Osteoblast (primary cell): Measurements from ENCODE around the gene CSF1R. TPM values are rescaled to one million over a fixed set of nuclear protein-coding genes. Genes with fewer than 3 reads are reported as not detected.

Source experiments
- DNase-seq: peaks from one replicate; pipeline ENCODE4 v3.0.0; 2011; ENCODE audit warnings: low spot score, mixed read lengths; ENCODE audit not compliant: insufficient read length; ENCODE audit errors: missing footprints
- H2AFZ ChIP-seq: 2 replicates; pipeline ENCODE4 v1.6.0; 2011; ENCODE audit warnings: mild to moderate bottlenecking, low read length
- H3K27ac ChIP-seq: 2 replicates; pipeline ENCODE4 v1.5.1; 2011; ENCODE audit warnings: mild to moderate bottlenecking, low read depth, low read length, moderate library complexity
- H3K27me3 ChIP-seq: 2 replicates; pipeline ENCODE4 v1.6.0; 2012; ENCODE audit warnings: mild to moderate bottlenecking, control low read depth, inconsistent platforms, low read length, moderate library complexity; ENCODE audit not compliant: insufficient read depth
- H3K36me3 ChIP-seq: 2 replicates; pipeline ENCODE4 v1.5.1; 2011; ENCODE audit warnings: mild to moderate bottlenecking, low read length, control low read depth, moderate library complexity; ENCODE audit not compliant: insufficient read depth
- H3K4me1 ChIP-seq: 2 replicates; pipeline ENCODE4 v1.5.1; 2011; ENCODE audit warnings: mild to moderate bottlenecking, low read length, control low read depth, moderate library complexity; ENCODE audit not compliant: insufficient read depth
- H3K4me2 ChIP-seq: 2 replicates; pipeline ENCODE4 v1.6.0; 2011; ENCODE audit warnings: mild to moderate bottlenecking, low read length; ENCODE audit not compliant: insufficient read depth
- H3K4me3 ChIP-seq: fragments of 200-600 bp; sonication (generic); 3 replicates; pipeline ENCODE4 v1.5.1; 2012; ENCODE audit warnings: mild to moderate bottlenecking, low read length, inconsistent platforms; ENCODE audit not compliant: insufficient read depth
- H3K79me2 ChIP-seq: 2 replicates; pipeline ENCODE4 v1.6.0; 2012; ENCODE audit warnings: mild to moderate bottlenecking, low read length, control low read depth, inconsistent platforms; ENCODE audit not compliant: insufficient read depth
- H3K9me3 ChIP-seq: 2 replicates; pipeline ENCODE4 v1.5.1; 2011; ENCODE audit warnings: low read depth, low read length, control low read depth
- H4K20me1 ChIP-seq: 2 replicates; pipeline ENCODE4 v1.6.0; 2012; ENCODE audit warnings: mild to moderate bottlenecking, low read length, control low read depth; ENCODE audit not compliant: insufficient read depth
- CTCF ChIP-seq: IDR thresholded peaks from 2 replicates; pipeline ENCODE4 v1.5.1; 2011; ENCODE audit warnings: mild to moderate bottlenecking, low read depth, low read length, moderate library complexity; ENCODE audit errors: extremely low read depth
- total RNA-seq: library from RNA; depleted of rRNA; stranded (reverse); fragments of >200 nt; gene quantifications from 2 replicates; pipeline ENCODE4 v1.2.3, GENCODE V29; 2012

The CSF1R gene
- total RNA-seq, 1 donor = 0.36 TPM

- no peak for TF ChIP-seq CTCF
- no peak overlapping the region for H3K4me2 ChIP-seq
These were observed 3.5 kb downstream of the CSF1R start for GRCh38 chr5:150082889-150083288.

DNA sequence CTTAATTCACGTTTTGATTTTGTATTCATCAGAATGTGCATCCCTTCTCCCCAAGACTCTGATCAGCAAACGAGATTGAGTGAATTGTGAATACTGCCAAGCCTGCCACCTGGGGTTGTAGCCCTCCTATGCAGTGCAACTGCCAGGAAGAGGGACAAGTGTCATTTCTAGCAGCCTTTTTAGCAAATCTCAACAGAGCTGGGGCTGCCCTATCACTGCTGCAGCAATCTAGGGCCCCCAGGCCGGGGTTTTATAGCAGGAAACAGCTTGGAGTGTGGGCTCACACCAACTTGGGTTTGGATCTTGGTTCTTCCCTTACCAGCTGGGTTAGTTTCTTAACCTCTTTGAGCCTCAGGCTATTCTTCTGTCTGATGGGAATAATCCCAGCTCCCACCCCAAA is 4.0 kb downstream of the CSF1R start:
- H3K4me1 ChIP-seq = peaks cover 8% of the 10 kb centered on the region
- no peaks in the 10 kb centered on the region for H3K36me3 ChIP-seq
- H3K27ac ChIP-seq = no peak overlapping the region
- no peaks in the 10 kb centered on the region for H4K20me1 ChIP-seq
- H3K4me3 ChIP-seq = no peak overlapping the region
- H3K27me3 ChIP-seq = no peaks in the 10 kb centered on the region
- H3K4me2 ChIP-seq = no peak overlapping the region
- TF ChIP-seq CTCF = no peak
- no peaks in the 10 kb centered on the region for H3K9me3 ChIP-seq
- no peak overlapping the region for H2AFZ ChIP-seq
- DNase-seq = no peak
- no peaks in the 10 kb centered on the region for H3K79me2 ChIP-seq

More at GRCh38 chr5:150082889-150083288, 3.5 kb downstream of the CSF1R start:
- H2AFZ ChIP-seq = no peak overlapping the region
- peaks cover 8% of the 10 kb centered on the region for H3K4me1 ChIP-seq
- H3K79me2 ChIP-seq = no peaks in the 10 kb centered on the region
- no peaks in the 10 kb centered on the region for H4K20me1 ChIP-seq
- DNase-seq = no peak
- H3K27ac ChIP-seq = no peak overlapping the region
- H3K4me3 ChIP-seq = no peak overlapping the region
- no peaks in the 10 kb centered on the region for H3K36me3 ChIP-seq
- H3K9me3 ChIP-seq = no peaks in the 10 kb centered on the region
- no peaks in the 10 kb centered on the region for H3K27me3 ChIP-seq

DNA sequence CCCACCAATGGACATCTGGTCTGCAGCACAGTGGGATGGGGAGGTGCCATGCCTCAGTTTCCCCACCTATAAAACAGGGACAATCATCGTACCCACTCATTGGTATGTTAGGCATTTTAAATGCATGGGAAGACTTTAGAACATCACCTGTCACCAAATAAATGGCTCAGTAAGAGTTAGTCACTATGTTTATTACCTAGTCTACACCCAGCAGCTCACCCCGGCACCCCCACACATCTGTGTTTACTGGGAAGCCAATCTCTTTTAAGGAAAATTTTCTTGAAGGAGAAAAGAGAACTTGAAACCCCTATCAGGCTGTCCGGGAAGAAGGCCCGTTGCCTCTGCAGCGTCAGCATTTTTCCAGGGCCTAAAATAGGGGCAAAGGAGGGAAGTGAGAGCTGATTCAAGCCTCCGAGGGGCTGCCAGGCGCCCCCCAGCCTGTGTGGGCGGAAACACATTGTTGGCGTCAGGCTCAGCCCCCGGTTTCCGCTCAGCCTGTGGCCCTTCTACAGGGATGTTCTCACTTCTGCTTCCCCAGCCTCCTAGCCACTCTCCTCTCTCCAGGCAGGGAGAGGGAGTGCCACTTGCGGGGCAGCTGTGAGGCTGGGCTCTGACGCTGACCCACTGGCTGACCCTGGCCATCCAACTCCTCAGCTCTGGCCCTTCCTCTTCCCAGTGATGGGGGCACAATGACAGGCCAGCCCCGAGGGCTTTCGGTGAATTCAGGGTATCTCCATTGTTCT is 4.6 kb downstream of the CSF1R start:
- Histone ChIP-seq H3K27me3 (no peaks in the 10 kb centered on the region), H3K79me2 (no peaks in the 10 kb centered on the region), H3K9me3 (no peaks in the 10 kb centered on the region), H3K4me1 (peaks cover 8% of the 10 kb centered on the region), H3K4me2 (no peak overlapping the region), H3K4me3 (no peak overlapping the region), H3K27ac (no peak overlapping the region), H2AFZ (peak overlapping the region; percentile 86), H4K20me1 (no peaks in the 10 kb centered on the region), H3K36me3 (no peaks in the 10 kb centered on the region)
- TF ChIP-seq CTCF = no peak
- DNase-seq = peak; percentile 81

DNA sequence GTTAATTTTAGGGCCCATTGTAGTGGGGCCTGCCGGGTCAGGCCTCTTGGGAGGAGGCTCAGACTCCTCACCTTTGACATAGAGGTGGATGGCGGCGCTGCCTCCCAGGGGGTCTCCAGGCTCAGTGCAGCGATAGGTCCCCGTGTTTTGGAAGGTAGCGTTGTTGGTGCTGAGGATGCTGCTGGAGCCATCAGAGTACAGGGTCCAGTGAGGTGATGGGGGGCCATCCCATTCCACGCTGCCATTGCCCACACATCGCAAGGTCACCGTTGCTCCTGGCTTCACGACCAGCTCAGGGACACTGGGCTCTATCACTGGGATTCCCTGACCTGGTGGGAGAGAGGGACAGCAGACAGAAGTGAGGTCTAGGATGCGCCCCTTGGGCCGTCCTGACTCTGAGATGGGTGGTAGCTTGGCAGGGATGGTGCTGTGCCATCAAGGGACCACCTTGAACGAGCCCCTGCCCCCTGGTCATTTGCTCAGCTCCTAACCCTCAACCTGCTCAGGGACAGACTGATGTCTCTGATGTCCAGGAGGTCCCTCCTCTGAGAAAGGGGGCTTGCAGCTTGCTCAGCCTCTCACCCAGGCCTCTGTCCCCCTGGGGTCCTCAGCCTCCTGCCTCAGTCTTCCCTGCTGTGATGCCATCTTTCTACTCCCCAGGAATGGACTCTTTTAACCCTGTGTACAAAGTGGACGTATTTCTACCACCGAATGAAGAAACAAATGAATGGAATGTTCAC is 5.5 kb downstream of the CSF1R start:
- H3K4me2 ChIP-seq = no peak overlapping the region
- peaks cover 8% of the 10 kb centered on the region for H3K4me1 ChIP-seq
- H3K9me3 ChIP-seq = no peaks in the 10 kb centered on the region
- H3K27ac ChIP-seq = no peak overlapping the region
- DNase-seq = no peak
- no peaks in the 10 kb centered on the region for H3K27me3 ChIP-seq
- no peaks in the 10 kb centered on the region for H4K20me1 ChIP-seq
- H3K79me2 ChIP-seq = no peaks in the 10 kb centered on the region
- no peak overlapping the region for H3K4me3 ChIP-seq
- no peaks in the 10 kb centered on the region for H3K36me3 ChIP-seq
- H2AFZ ChIP-seq = no peak overlapping the region
- no peak for TF ChIP-seq CTCF
